GM18508 (cell line): ENCODE data around the gene SYT15B.
"Not testable (repeated sequence)": the region's sequence is repeated elsewhere in the genome, so short reads cannot be mapped to it uniquely, and the experiment has no call there.

Source experiments
- ATAC-seq: cut with Tn5 transposase; IDR thresholded peaks from one replicate; pipeline ENCODE4 v1.9.1; 2021; ENCODE audit warnings: moderate number of reproducible peaks; ENCODE audit not compliant: insufficient read depth, unreplicated experiment

The SYT15B gene

DNA sequence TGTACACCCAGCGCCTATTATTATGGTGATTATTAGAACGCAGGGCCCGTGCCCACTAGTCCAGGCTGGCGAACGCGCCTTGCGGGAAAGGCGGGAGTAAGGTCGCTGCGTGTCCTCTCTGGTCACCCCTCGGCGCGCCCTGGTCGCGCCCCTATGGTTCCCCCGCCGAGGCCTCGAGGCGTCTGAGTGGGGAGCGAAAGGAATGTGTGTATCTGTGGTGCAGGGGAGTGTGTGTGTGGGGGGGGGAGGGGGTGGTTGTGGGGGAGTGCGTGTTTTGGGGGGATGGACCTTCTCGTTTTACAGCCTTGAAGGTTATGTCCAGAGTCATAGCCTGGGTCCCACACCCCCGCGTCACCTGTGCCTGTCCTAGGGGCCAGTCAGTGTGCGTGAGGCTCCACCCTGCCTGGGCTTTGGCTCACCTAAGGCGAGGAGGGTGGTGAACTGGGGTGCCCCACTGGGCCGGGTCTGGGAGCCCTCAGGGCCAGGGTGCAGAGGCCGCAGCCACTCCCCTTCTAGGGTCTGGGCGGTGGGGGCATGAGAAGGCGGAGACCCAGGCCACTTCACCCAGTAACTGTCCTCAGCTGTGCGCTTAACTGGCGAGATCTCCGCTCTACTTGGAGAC is at the start of gene SYT15B:
Gene SYT15B, minus strand, starts transcription at position 39 of the 622 bp plus-strand sequence. CDS start 952 bp downstream, outside the sequence.
- not testable (repeated sequence) for ATAC-seq

DNA sequence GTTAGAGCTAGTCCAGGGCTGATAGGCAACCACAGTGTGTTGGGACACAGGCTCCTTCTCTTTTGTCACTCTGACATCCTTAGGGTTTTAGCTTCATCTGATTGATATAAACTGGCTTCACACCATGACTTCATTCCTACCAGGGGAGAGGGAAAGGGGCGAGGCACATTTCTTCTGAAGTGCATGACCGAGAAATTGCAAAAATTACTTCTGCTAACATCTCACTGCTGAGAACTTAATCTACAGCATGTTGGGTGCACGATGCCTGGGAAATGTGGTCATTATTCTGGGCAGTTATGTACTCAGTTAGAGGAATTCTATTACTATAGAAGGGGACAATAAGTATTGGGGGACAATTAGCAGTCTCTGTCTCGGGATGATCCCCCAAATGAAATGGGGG is 16.2 kb upstream of the SYT15B start:
- not testable (repeated sequence) for ATAC-seq

DNA sequence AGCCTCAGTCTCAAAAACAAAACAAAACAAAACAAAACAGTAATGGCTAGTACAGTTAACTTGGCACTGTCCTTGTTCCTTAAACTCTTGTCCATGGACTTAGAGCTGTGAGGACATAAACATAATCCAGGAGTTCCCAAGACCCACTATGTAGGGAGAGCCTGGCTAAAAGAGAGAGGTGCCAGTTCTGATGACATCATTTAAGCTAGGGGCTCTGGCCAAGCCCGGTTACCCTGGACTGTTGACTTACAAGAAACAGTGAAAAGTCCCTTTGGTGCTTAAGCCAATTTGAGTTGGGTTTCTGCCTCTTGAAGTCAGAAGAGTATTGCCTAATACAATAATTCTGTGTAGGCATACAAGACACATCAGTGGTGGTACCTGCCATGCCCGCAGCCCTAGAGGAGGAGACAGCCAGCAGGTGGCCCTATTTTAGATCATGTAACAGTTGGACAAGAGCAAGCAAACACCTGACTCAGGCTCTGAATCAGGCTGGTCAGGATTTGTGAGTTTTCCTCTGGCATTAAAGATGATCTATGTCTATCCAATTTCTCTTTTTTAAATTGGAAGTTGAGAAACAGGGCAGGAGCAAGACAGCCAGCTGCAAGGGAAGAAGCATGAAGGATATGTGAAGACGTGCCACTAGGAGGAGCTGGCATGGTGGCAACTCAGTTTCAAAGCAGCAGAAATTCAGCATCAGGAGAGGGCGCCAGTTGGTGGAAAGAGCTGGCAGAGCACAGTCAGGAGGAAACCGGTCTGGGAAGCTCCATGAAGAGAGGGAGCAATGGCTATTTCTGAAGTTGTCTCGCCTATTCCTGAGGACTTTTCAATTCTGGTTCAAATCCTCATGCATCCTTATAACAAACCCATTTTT is 12.2 kb upstream of the SYT15B start:
- ATAC-seq = not testable (repeated sequence)

DNA sequence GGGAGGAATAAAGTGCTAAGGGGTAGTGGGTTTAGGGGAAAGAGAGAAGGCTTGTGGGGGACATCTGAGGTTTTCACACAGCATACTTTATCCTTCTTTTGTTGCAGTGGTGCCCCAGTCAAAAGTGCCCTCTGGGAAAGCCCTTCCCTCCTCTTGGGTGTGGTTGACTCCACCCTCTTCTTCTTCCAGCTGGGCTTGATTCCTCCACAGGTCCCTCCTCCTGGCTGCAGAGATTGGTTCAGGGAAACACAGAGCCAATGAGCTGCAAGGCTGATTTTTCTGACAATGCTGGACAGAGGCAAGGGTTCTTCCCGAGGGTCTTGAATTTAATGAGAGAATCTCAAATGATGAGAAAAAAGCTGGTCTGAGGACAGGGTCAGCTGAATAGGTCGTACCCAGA is 7.4 kb upstream of the SYT15B start:
- ATAC-seq = not testable (repeated sequence)

DNA sequence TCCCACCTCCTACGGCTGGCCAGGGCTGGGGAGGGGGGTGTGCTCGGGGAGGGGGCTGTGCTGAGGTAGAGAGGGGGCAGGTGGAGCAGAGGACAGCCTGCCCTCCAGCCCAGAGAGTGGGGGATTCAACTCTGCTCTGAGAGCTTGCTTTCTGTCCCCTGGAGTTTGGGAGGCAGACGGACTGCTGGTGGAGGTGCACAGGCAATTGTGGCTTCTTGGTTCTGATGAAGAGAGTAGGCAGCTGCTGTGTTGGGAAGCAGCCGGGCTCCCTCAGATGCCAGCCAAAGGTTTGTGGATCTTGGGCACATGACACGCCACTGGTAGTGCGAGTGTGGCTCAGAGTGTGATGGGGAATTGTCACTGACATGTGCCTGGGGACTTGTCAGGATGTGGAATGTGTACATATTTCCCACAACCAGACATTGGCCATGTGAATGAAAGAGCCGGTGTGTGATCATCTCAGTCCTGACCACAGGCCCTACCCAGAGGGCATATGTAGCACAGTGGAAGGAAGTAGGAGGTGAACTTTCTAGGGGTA is 5.3 kb upstream of the SYT15B start:
- ATAC-seq = not testable (repeated sequence)

DNA sequence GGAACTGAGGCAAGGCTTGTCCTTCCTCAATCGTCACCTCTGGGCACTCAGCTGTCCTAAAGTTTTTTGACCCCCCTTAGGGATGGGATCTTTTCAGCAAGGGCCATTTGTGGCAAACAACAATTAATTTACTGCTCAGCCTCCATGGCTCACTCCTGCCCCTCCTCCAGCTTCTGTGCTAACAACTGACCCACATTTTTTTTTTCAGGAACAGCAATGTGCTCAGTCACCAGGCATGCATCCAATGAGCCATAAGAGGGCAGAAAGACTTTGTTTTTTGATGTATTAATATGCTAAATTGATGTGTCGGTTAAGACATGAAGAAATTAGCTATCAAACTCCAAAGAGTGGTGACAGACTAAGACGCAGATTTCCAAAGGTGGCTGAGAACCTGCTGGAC is 4.7 kb upstream of the SYT15B start:
- not testable (repeated sequence) for ATAC-seq

DNA sequence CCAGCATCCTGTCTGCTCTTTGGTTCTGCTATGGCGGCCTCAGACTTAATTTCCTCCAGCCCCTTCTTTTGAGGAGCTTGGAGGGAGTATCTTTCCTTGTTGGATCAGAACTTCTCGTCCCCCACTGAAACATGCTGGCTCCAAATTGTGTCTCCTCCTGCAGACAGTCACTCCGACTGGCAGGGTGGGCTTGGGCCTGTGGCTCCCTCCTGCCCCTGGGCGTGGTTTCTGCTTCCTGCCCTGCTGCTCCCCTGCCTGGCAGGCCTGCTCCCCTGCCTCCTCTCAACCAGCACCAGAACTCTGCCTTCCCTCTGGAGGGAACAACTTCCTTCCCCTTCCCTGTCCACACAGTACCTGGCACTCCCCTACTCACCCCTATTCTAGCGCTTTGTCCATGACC is 3.8 kb upstream of the SYT15B start:
- not testable (repeated sequence) for ATAC-seq

DNA sequence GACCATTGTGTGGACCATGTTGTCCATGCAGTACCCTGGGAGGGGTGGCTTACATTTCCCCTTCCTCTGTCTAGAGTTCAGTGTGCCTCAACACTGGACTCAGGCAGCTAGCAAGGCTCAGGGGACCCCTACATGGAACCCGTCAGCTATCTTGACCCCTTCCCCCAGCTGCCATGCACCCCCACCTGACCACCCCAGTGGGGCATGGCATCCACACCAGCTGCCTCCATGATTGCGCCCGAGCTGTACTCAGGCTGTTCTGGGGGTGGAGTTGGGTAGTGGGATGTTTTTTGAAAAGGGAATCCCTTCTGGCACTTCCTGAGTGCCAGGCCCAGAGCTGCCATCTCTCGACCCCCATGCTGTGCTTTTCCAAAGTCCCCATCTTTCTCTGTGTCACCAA is 1.8 kb upstream of the SYT15B start:
- ATAC-seq = not testable (repeated sequence)

DNA sequence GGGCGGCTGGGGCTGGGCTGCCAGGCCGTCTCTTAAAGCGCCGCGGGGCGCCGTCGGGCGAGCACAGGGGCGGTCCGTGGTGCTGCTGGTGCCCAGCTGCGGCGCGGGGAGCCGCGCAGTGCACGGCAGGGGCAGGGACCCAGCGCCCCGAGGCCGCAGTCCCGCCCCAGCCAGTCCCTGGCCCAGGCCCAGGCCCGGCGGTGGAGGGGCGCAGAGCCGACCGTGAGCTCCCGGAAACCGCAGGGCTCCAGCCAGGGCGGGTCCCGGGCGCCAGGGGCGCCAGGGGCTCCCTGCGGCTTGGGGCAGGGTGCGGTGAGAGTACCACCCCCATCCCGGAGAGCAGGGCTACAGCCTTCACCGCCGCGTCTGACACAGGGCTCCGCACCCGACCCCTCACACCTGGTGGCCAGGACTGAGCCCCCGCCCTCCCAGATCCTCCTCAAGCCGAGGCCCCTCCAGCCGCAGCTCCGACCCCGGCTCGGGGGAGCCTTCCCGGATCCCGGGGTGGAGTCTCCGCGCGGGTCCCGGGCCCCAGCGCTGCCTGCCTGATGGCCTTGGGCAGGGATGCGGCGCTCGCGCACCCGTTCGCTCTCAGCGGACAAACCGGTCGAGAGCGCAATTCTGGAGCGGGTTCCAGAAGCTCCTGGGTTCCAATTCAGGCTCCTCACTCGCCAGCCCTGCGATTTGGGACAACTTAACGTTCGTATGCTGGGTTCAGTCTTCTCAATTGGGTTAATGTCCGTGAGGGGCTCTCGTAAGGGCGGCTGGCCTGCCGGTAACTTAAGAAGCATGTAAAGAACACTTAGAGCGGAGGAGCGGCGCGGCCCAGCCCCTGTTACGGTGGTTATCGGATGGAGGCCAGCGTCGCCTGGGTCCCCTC is 478 bp downstream of the SYT15B start:
- not testable (repeated sequence) for ATAC-seq

DNA sequence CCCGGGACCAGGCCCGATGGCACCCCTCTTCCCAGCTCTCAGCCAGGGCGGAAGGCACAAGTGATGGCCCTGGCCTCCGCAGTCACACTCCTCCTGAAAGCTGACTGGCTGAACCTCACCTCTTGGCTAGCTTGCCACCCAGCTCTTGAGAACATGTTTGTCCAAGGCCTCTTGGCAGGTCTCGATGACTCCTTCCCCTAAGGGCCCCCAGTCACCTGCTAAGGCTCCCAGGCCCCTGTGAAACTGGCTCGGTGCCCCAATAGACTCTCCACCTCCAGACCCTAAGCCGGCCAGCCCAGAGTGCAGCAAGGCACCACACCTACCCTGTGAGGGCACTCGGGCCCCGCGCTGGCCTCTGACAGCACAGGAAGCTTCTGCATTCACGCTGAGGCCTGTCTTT is 4.5 kb downstream of the SYT15B start:
- not testable (repeated sequence) for ATAC-seq

DNA sequence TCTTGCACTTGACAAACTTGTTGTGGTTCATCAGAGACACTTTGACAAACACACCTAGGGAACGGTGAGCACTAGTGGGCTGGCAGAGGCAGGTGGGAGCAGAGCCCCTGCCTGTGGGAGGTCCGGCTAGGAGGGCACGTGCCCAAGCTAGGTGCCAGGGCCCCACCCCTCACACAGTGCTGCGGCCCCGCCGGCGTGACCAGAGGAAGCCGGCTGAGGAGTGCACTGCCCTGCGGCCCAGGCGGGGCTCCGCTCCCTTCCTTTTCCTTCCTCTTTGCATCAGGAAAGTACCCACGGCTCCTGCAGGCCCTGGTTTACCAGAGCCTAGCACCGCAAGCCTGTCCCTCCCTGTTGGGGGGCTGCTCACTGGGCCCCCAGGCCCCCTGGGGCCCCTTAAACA is 7.2 kb downstream of the SYT15B start:
- not testable (repeated sequence) for ATAC-seq

DNA sequence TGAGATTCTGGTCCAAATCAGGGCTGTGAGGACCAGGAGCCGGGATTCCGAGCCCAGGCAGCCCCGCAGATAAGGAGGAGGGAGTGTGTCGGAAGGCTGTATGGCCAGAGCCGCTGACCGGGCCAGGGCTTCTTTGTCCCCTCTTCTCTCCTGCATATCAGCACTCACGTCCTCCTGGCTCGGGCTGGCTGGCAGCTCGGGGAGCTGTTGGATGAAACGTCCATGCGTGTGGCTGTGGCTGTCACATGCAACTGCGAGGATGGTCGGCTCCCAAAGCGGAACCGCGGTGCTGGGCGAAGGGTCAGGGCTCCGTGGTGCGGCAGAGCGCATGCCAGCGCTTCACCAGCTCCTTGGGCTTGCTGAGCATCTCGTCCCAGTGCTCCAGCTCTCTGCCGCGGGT is 9.5 kb downstream of the SYT15B start:
- ATAC-seq = not testable (repeated sequence)

DNA sequence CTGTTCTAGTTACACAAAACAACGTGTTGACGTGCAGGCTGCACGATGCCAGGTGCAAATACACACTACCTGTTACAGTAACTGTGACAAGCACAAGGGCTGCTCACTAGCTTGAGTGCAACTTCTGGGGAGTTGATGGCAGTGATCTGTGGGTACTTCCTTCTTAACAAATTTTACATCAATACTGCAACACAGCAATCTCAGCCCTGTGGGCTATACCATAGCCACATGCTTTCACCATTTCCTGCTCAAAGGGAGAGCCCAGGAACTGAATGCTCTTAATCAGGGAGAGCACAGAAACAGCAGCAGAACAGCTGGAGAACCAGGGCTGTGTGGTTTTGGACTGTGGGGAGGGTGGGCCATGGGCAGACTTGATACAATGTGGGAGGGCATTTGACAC is 10.2 kb downstream of the SYT15B start:
- not testable (repeated sequence) for ATAC-seq

DNA sequence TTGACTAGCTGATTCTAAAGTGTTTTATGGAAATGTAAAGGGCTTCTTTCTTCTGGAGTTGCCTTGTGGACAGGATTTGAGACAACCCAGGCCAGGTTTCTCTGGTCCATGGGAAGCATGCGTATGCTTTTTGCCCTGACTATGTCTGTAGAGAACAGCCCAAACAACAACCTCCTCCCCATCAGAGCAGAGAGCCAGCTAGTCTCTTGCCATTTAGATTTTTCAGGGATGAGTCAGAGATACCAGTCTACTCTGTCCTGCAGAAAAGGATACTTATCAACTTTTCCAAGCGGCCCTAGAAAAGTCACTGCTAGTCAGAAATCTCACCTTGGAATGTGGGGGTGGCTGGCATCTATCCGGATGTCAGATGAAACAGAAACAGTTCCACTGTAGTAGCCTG is 11.6 kb downstream of the SYT15B start:
- ATAC-seq = not testable (repeated sequence)

DNA sequence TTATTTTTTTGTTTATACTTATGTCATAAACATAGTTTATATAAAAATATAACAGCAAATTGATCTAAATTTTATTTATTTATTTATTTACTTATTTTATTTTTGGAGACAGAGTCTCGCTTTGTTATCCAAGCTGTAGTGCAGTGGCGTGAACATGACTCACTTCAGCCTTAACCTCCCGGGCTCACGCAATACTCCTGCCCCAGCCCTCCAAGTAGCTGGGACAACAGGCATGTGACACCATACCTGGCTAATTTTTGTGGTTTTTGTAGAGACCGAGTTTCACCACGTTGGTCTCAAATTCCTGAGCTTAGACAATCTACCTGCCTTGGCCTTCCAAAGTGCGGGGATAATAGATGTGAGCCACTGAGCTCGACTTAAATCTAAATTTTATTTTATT is 13.0 kb downstream of the SYT15B start:
- ATAC-seq = not testable (repeated sequence)

DNA sequence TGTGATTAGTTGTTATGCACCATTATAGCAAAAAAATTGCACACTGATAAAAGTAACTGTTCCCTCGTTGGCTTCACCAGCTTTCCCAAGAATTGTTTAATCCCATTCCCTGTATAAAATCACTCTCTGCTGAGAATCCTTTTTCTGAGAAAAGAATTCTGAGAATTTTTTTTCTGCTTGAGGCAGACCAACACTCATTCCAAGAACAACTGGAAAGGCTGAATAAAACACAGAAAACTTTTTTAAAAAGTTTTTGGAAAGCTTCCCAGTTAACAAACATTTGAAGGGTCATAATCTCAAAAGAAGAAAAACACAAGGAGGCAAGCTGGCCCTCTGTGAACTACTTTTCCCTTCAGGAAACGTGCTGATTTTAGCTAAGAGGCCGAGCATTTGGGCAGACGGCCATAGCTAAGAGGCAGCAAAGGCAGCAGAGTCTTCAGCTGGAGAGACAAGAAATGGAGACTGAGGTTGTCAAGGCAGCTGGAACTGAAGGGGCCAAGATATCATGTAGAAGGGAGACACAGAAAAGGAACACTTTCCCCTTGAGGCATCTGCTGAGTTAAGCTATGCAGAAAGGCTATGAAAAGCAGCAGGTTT is 16.5 kb downstream of the SYT15B start:
- ATAC-seq = not testable (repeated sequence)

DNA sequence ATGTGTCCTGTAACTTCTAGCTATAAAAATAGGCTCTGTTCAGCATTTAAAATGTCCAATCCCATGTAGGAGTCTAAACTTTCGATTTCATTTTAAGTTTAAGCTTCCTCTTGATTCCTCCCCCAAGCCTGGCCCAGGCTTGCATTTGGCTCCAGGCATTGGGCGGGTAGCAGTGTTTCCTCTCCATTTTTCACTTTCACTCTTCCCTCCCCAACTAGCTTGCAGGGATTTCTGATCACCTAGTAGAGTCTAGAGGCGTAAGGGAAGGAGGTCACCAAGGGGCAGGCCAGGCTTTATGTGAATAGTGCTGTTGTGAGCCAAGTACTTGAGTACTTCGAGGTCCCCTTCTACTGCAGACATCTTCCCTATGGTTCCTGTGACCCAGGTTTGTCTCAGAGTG is 18.5 kb downstream of the SYT15B start:
- not testable (repeated sequence) for ATAC-seq

DNA sequence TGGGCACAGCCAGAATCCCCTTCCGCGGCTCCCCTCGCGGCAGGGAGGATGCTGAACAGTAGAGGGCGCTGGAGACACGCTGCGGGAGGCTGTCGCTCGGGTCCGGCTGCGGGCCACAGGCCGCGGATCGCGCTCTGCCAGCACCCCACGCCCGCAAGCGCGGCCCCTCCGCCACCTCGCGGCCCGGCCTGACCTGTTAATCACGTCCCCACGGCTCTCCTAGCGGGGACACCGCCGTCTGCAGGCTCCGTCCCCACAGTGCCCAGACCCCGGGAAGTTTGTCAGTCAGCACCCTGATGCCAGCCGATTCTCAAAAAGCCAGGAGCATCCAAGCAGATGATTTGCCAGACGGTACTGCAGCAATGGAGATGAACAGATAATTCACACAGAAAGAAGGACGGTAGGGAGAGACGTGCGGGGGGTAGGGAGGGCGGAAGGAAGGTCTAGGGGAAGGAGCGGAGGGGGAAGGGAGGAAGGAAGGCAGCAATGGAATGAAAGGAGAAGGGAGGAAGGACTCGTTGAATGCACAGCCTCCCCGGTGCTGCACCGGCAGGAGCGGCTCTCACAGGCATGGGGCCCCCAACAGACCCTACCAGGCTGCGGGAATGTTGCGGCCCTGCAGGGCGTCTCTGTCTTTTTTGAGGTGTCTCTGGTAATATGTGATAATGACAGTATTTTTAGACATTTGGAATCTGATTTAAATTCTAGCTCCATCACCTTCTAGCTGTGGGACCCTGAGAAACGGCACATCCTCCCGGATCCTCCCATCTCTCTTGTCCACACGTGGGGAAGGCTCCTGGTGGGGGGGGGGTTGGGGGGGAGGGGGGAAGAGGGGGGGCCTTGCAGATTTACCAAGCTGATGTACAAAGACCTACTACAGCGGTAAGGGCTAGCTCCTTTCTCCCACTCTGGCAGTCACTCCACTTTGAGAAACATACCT is 19.5 kb downstream of the SYT15B start:
- not testable (repeated sequence) for ATAC-seq

DNA sequence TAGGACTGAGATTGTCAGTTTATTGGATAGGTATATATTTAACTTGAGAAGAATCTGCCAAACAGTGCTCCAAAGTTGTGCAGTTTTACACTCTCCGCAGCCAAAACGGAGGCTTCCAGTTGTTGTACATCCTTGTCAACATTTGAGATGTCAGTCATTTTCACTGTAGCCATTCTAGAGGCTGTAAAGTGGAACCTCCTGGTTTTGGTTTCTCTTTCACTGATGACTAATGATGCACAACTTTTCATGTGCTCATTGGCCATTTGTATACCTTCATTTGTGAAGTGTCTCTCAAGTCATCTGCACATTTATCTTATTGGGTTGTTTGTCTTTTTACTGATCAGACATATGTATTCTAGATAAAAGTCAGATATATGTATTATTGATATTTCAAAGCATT is 22.5 kb downstream of the SYT15B start:
- peak; percentile 50 for ATAC-seq
